H9 (cell line): ENCODE results near the gene PPCDC. TPM values are rescaled to one million over a fixed set of nuclear protein-coding genes. Genes with fewer than 3 reads are reported as not detected.

Experiments used
- DNase-seq: peaks from one replicate; pipeline ENCODE4 v3.0.0-alpha.2; 2017
- H2AFZ ChIP-seq: one replicate; pipeline ENCODE4 v1.6.1; 2013; ENCODE audit warnings: mild to moderate bottlenecking, low read length, control low read depth, moderate library complexity
- H2AK5ac ChIP-seq: 2 replicates; pipeline ENCODE4 v1.6.1; 2013; ENCODE audit warnings: low read length, control low read depth, mixed read lengths; ENCODE audit not compliant: insufficient read length
- H2BK120ac ChIP-seq: one replicate; pipeline ENCODE4 v1.6.1; 2013; ENCODE audit warnings: low read depth, mild to moderate bottlenecking, low read length, control low read depth, inconsistent platforms; ENCODE audit not compliant: poor library complexity, severe bottlenecking
- H2BK12ac ChIP-seq: 2 replicates; pipeline ENCODE4 v1.6.1; 2013; ENCODE audit warnings: low read length, control low read depth, mixed read lengths, low read depth; ENCODE audit not compliant: insufficient read length
- H2BK15ac ChIP-seq: 2 replicates; pipeline ENCODE4 v1.6.1; 2013; ENCODE audit warnings: low read depth, low read length, control low read depth
- H2BK20ac ChIP-seq: one replicate; pipeline ENCODE4 v1.6.1; 2013; ENCODE audit warnings: low read depth, mild to moderate bottlenecking, low read length, control low read depth, inconsistent platforms; ENCODE audit not compliant: poor library complexity, severe bottlenecking
- H2BK5ac ChIP-seq: 2 replicates; pipeline ENCODE4 v1.6.1; 2013; ENCODE audit warnings: low read length, control low read depth, mixed read lengths; ENCODE audit not compliant: insufficient read length
- H3K14ac ChIP-seq: 2 replicates; pipeline ENCODE4 v1.6.1; 2013; ENCODE audit warnings: low read length, control low read depth; ENCODE audit not compliant: insufficient read depth
- H3K18ac ChIP-seq: 2 replicates; pipeline ENCODE4 v1.6.1; 2013; ENCODE audit warnings: low read depth, mild to moderate bottlenecking, mixed read lengths, low read length, control low read depth; ENCODE audit not compliant: insufficient read length
- H3K23ac ChIP-seq: 2 replicates; pipeline ENCODE4 v1.6.1; 2013; ENCODE audit warnings: low read length, control low read depth, mixed read lengths, low read depth; ENCODE audit not compliant: insufficient read length
- H3K23me2 ChIP-seq: 2 replicates; pipeline ENCODE4 v1.6.1; 2013; ENCODE audit warnings: low read depth, mild to moderate bottlenecking, mixed read lengths, low read length, control low read depth; ENCODE audit not compliant: insufficient read length, poor library complexity, severe bottlenecking
- H3K27ac ChIP-seq: 2 replicates; pipeline ENCODE4 v1.5.1; 2013; ENCODE audit warnings: low read length, control low read depth, mixed read lengths, low read depth; ENCODE audit not compliant: insufficient read length
- H3K27me3 ChIP-seq: 2 replicates; pipeline ENCODE4 v1.6.1; 2013; ENCODE audit warnings: low read length, control low read depth, inconsistent platforms; ENCODE audit not compliant: insufficient read depth
- H3K4ac ChIP-seq: 2 replicates; pipeline ENCODE4 v1.6.1; 2013; ENCODE audit warnings: low read depth, mild to moderate bottlenecking, control low read depth, inconsistent platforms, low read length, moderate library complexity
- H3K4me1 ChIP-seq: 2 replicates; pipeline ENCODE4 v1.6.1; 2013; ENCODE audit warnings: low read length, control low read depth, inconsistent platforms; ENCODE audit not compliant: insufficient read depth
- H3K4me2 ChIP-seq: 2 replicates; pipeline ENCODE4 v1.6.1; 2013; ENCODE audit warnings: low read length, control low read depth, mixed read lengths; ENCODE audit not compliant: insufficient read length, insufficient read depth
- H3K56ac ChIP-seq: 2 replicates; pipeline ENCODE4 v1.6.1; 2013; ENCODE audit warnings: low read depth, mild to moderate bottlenecking, mixed read lengths, low read length, control low read depth; ENCODE audit not compliant: insufficient read length
- H3K79me1 ChIP-seq: 2 replicates; pipeline ENCODE4 v1.6.1; 2013; ENCODE audit warnings: low read depth, mild to moderate bottlenecking, moderate library complexity, low read length, control low read depth, inconsistent platforms; ENCODE audit not compliant: insufficient read depth, poor library complexity, severe bottlenecking
- H3K79me2 ChIP-seq: 2 replicates; pipeline ENCODE4 v1.6.1; 2013; ENCODE audit warnings: low read length, control low read depth, inconsistent platforms; ENCODE audit not compliant: insufficient read depth
- H3K9ac ChIP-seq: 2 replicates; pipeline ENCODE4 v1.6.1; 2013; ENCODE audit warnings: low read length, control low read depth, mixed read lengths; ENCODE audit not compliant: insufficient read length; ENCODE audit errors: extremely low read depth
- H3K9me3 ChIP-seq: one replicate; pipeline ENCODE4 v1.6.1; 2013; ENCODE audit warnings: low read depth, low read length, inconsistent platforms; ENCODE audit not compliant: control insufficient read depth
- H3T11ph ChIP-seq: one replicate; pipeline ENCODE4 v1.6.1; 2013; ENCODE audit warnings: mild to moderate bottlenecking, low read length, control low read depth, inconsistent platforms
- H4K20me1 ChIP-seq: one replicate; pipeline ENCODE4 v1.6.1; 2013; ENCODE audit not compliant: control insufficient read depth, insufficient read length, insufficient read depth
- H4K5ac ChIP-seq: 2 replicates; pipeline ENCODE4 v1.6.1; 2013; ENCODE audit warnings: low read depth, mild to moderate bottlenecking, mixed read lengths, low read length, control low read depth; ENCODE audit not compliant: insufficient read length
- H4K8ac ChIP-seq: replicated peaks from 2 replicates; pipeline ENCODE4 v1.6.1; 2013; ENCODE audit warnings: low read length, control low read depth, mixed read lengths, low read depth; ENCODE audit not compliant: insufficient read length
- H4K91ac ChIP-seq: 2 replicates; pipeline ENCODE4 v1.6.1; 2013; ENCODE audit warnings: low read depth, mild to moderate bottlenecking, moderate library complexity, mixed read lengths, low read length, control low read depth; ENCODE audit not compliant: insufficient read length
- H3K27ac Mint-ChIP-seq, 3 experiments: 2 replicates in 2 of 3; 3 replicates in 1 of 3; pipeline ENCODE4 v1.8.0; 2020 to 2021; ENCODE audit warnings: mixed read lengths in 3 of 3, mild to moderate bottlenecking in 1 of 3, moderate library complexity in 1 of 3
- H3K27me3 Mint-ChIP-seq: 2 replicates; pipeline ENCODE4 v1.8.0; 2021; ENCODE audit warnings: low read depth, mild to moderate bottlenecking, moderate library complexity, mixed read lengths
- H3K36me3 Mint-ChIP-seq, 3 experiments: 2 replicates in 2 of 3; 3 replicates in 1 of 3; pipeline ENCODE4 v1.8.0; 2020 to 2021; ENCODE audit warnings: low read depth in 3 of 3, mixed read lengths in 3 of 3; ENCODE audit not compliant: insufficient read depth in 1 of 3
- H3K4me1 Mint-ChIP-seq, 2 experiments: 2 replicates each; pipeline ENCODE4 v1.8.0; 2020; ENCODE audit warnings: mixed read lengths in 2 of 2
- H3K4me3 Mint-ChIP-seq, 2 experiments: 2 replicates in 1 of 2; 3 replicates in 1 of 2; pipeline ENCODE4 v1.8.0; 2020 to 2021; ENCODE audit warnings: mild to moderate bottlenecking in 2 of 2, mixed read lengths in 2 of 2, moderate library complexity in 1 of 2
- H3K9me3 Mint-ChIP-seq, 2 experiments: 2 replicates in 1 of 2; 3 replicates in 1 of 2; pipeline ENCODE4 v1.8.0; 2020; ENCODE audit warnings: mild to moderate bottlenecking in 2 of 2, mixed read lengths in 2 of 2, moderate library complexity in 1 of 2
- CTCF ChIP-seq: fragments of 200-600 bp; sonication (generic); conservative IDR thresholded peaks from 3 replicates; pipeline ENCODE4 v1.8.0; 2021; ENCODE audit warnings: antibody characterized with exemption, mild to moderate bottlenecking
- WGBS: extraction: QIAGEN DNeasy Blood & Tissue Kit; methylation state at CpG from one replicate; pipeline ENCODE4 v1.1.7; 2013; ENCODE audit warnings: missing lambda C conversion rate, low lambda C conversion rate, mixed read lengths; ENCODE audit not compliant: insufficient read length; ENCODE audit errors: extremely low coverage; 5-methylcytosine and 5-hydroxymethylcytosine counted together
- total RNA-seq: library from RNA; stranded (reverse); gene quantifications from 2 replicates; pipeline ENCODE4 v1.2.1, GENCODE V29; 2021

PPCDC gene
- total RNA-seq, 1 experiment from 2014 or later: 17.6 TPM

- peaks cover 13 to 20% of the 10 kb centered on the region in 2 experiments for H3K9me3 Mint-ChIP-seq
- H3K4me1 ChIP-seq: no peaks in the 10 kb centered on the region
- no peak overlapping the region for H2AK5ac ChIP-seq
- H4K91ac ChIP-seq: no peak overlapping the region
- no peak overlapping the region for H3K23ac ChIP-seq
- H4K20me1 ChIP-seq: no peaks in the 10 kb centered on the region
- H2BK12ac ChIP-seq: no peak overlapping the region
- no peak overlapping the region for H3K4me2 ChIP-seq
- no peaks in the 10 kb centered on the region for H3K9me3 ChIP-seq
- H3K27me3 Mint-ChIP-seq: peaks cover 16% of the 10 kb centered on the region
- TF ChIP-seq CTCF: no peak
- H3T11ph ChIP-seq: no peak overlapping the region
- H3K23me2 ChIP-seq: no peaks in the 10 kb centered on the region
- H3K4me3 Mint-ChIP-seq: no peak overlapping the region
- no peak overlapping the region for H3K4ac ChIP-seq
- peaks cover 6 to 19% (median 9%) of the 10 kb centered on the region in 3 experiments for H3K36me3 Mint-ChIP-seq
- no peak overlapping the region for H2BK15ac ChIP-seq
- no CpG with 5 or more reads among the region's 8 CpGs for WGBS
- no peak overlapping the region for H3K27ac ChIP-seq
- H2BK20ac ChIP-seq: no peak overlapping the region
- DNase-seq: no peak
- no peak overlapping the region for H4K5ac ChIP-seq
- no peak overlapping the region for H3K27ac Mint-ChIP-seq
- H3K56ac ChIP-seq: no peak overlapping the region
- no peaks in the 10 kb centered on the region for H3K27me3 ChIP-seq
- no peak overlapping the region for H2BK5ac ChIP-seq
- H2BK120ac ChIP-seq: no peak overlapping the region
- no peak overlapping the region for H4K8ac ChIP-seq
- no peaks in the 10 kb centered on the region for H3K79me1 ChIP-seq
- H3K18ac ChIP-seq: no peak overlapping the region
- peaks cover 12 to 14% of the 10 kb centered on the region in 2 experiments for H3K4me1 Mint-ChIP-seq
- no peak overlapping the region for H2AFZ ChIP-seq
- no peaks in the 10 kb centered on the region for H3K79me2 ChIP-seq
- no peak overlapping the region for H3K9ac ChIP-seq
- no peak overlapping the region for H3K14ac ChIP-seq
Observed at GRCh38 chr15:75069301-75069925, 46.0 kb downstream of the PPCDC start.
